Activated naive CD8-positive, alpha-beta T cell treated with anti-CD3 and anti-CD28 coated beads, Interleukin-2, amount 10 ng/mL, durations not matched to agents 7 days and 5 days (primary cell): ENCODE data around the gene SLC35F4. TPM values are rescaled to one million over a fixed set of nuclear protein-coding genes. Genes with fewer than 3 reads are reported as not detected.
"Not testable (repeated sequence)": the region's sequence is repeated elsewhere in the genome, so short reads cannot be mapped to it uniquely, and the experiment has no call there.

ENCODE experiments used
- ATAC-seq: fragments of 150-1000 bp; cut with Tn5 transposase; one replicate; pipeline ENCODE4 v1.10.0; 2021; ENCODE audit warnings: low read depth, moderate library complexity
- POLR2A ChIA-PET: fragments of 350-600 bp; sonication (Branson Sonifier 250); formaldehyde crosslinking; loops from one replicate; lab custom pipeline; 2021; ENCODE audit warnings: antibody characterized with exemption; lab: Charles Lee
- DNase-seq: peaks from one replicate; pipeline ENCODE4 v3.0.0; 2021
- H3K27ac Mint-ChIP-seq: one replicate; pipeline ENCODE4 v1.8.0; 2022; ENCODE audit warnings: mild to moderate bottlenecking, mixed read lengths
- H3K27me3 Mint-ChIP-seq: one replicate; pipeline ENCODE4 v1.8.0; 2022; ENCODE audit warnings: mild to moderate bottlenecking, moderate library complexity, mixed read lengths
- H3K36me3 Mint-ChIP-seq: one replicate; pipeline ENCODE4 v1.8.0; 2021; ENCODE audit warnings: mild to moderate bottlenecking, mixed read lengths
- H3K4me1 Mint-ChIP-seq: one replicate; pipeline ENCODE4 v1.8.0; 2021; ENCODE audit warnings: mixed read lengths
- H3K4me3 Mint-ChIP-seq: one replicate; pipeline ENCODE4 v1.8.0; 2022; ENCODE audit warnings: mild to moderate bottlenecking, moderate library complexity, mixed read lengths
- H3K9me3 Mint-ChIP-seq: one replicate; pipeline ENCODE4 v1.8.0; 2021; ENCODE audit warnings: mixed read lengths
- total RNA-seq, 2 experiments: library from RNA; stranded (reverse); gene quantifications; one replicate each; pipeline ENCODE4 v1.2.3, GENCODE V29; 2021

SLC35F4 gene
- total RNA-seq, 2 experiments from 2014 or later, result not detected

- POLR2A ChIA-PET, result no interaction called here
- Mint-ChIP-seq H3K9me3 (no peaks in the 10 kb centered on the region), H3K27me3 (no peaks in the 10 kb centered on the region), H3K4me1 (no peaks in the 10 kb centered on the region), H3K36me3 (no peaks in the 10 kb centered on the region), H3K27ac (no peak overlapping the region), H3K4me3 (no peak overlapping the region)
- DNase-seq (no peak), ATAC-seq (no peak)
Measured at GRCh38 chr14:57751400-57751799, 114.5 kb downstream of the SLC35F4 start.

- no peak overlapping the region for H3K27ac Mint-ChIP-seq
- no peaks in the 10 kb centered on the region for H3K36me3 Mint-ChIP-seq
- no peak for ATAC-seq
- H3K27me3 Mint-ChIP-seq, result no peaks in the 10 kb centered on the region
- no peaks in the 10 kb centered on the region for H3K4me1 Mint-ChIP-seq
- no peaks in the 10 kb centered on the region for H3K9me3 Mint-ChIP-seq
- POLR2A ChIA-PET, result no interaction called here
- no peak overlapping the region for H3K4me3 Mint-ChIP-seq
- DNase-seq, result no peak
Measured at GRCh38 chr14:57749267-57749666, 116.6 kb downstream of the SLC35F4 start.

- Mint-ChIP-seq H3K27ac (no peak overlapping the region), H3K27me3 (no peaks in the 10 kb centered on the region), H3K9me3 (no peaks in the 10 kb centered on the region), H3K36me3 (no peaks in the 10 kb centered on the region), H3K4me3 (no peak overlapping the region), H3K4me1 (no peaks in the 10 kb centered on the region)
- POLR2A ChIA-PET, result no interaction called here
- no peak for DNase-seq
- no peak for ATAC-seq
Measured at GRCh38 chr14:57748279-57748678, 117.6 kb downstream of the SLC35F4 start.

GRCh38 chr14:57747036-57747435, 118.9 kb downstream of the SLC35F4 start:
- H3K27ac Mint-ChIP-seq, result no peak overlapping the region
- H3K4me3 Mint-ChIP-seq, result no peak overlapping the region
- POLR2A ChIA-PET, result no interaction called here
- no peak for DNase-seq
- no peaks in the 10 kb centered on the region for H3K36me3 Mint-ChIP-seq
- no peaks in the 10 kb centered on the region for H3K27me3 Mint-ChIP-seq
- ATAC-seq, result no peak
- H3K4me1 Mint-ChIP-seq, result no peaks in the 10 kb centered on the region
- H3K9me3 Mint-ChIP-seq, result no peaks in the 10 kb centered on the region

GRCh38 chr14:57746563-57746962, 119.3 kb downstream of the SLC35F4 start:
- Mint-ChIP-seq H3K27me3 (no peaks in the 10 kb centered on the region), H3K36me3 (no peaks in the 10 kb centered on the region), H3K4me3 (no peak overlapping the region), H3K27ac (no peak overlapping the region), H3K9me3 (no peaks in the 10 kb centered on the region), H3K4me1 (no peaks in the 10 kb centered on the region)
- no peak for DNase-seq
- POLR2A ChIA-PET, result no interaction called here
- no peak for ATAC-seq

- DNase-seq (no peak), ATAC-seq (no peak)
- POLR2A ChIA-PET, result no interaction called here
- Mint-ChIP-seq H3K27me3 (no peaks in the 10 kb centered on the region), H3K27ac (no peak overlapping the region), H3K9me3 (no peaks in the 10 kb centered on the region), H3K4me3 (no peak overlapping the region), H3K36me3 (no peaks in the 10 kb centered on the region), H3K4me1 (no peaks in the 10 kb centered on the region)
Measured at GRCh38 chr14:57739516-57739915, 126.4 kb downstream of the SLC35F4 start.

- no peaks in the 10 kb centered on the region for H3K4me1 Mint-ChIP-seq
- no peak overlapping the region for H3K4me3 Mint-ChIP-seq
- DNase-seq (no peak), ATAC-seq (no peak)
- H3K9me3 Mint-ChIP-seq, result no peaks in the 10 kb centered on the region
- no peak overlapping the region for H3K27ac Mint-ChIP-seq
- POLR2A ChIA-PET, result no interaction called here
- H3K27me3 Mint-ChIP-seq, result no peaks in the 10 kb centered on the region
- H3K36me3 Mint-ChIP-seq, result no peaks in the 10 kb centered on the region
Measured at GRCh38 chr14:57737598-57737997, 128.3 kb downstream of the SLC35F4 start.

- Mint-ChIP-seq H3K27ac (no peak overlapping the region), H3K36me3 (no peaks in the 10 kb centered on the region), H3K9me3 (no peaks in the 10 kb centered on the region), H3K4me3 (no peak overlapping the region), H3K4me1 (no peaks in the 10 kb centered on the region), H3K27me3 (no peaks in the 10 kb centered on the region)
- ATAC-seq (no peak), DNase-seq (no peak)
- POLR2A ChIA-PET, result no interaction called here
Measured at GRCh38 chr14:57736391-57736790, 129.5 kb downstream of the SLC35F4 start.

- POLR2A ChIA-PET, result no interaction called here
- H3K27ac Mint-ChIP-seq, result no peak overlapping the region
- ATAC-seq, result no peak
- no peaks in the 10 kb centered on the region for H3K36me3 Mint-ChIP-seq
- H3K4me3 Mint-ChIP-seq, result no peak overlapping the region
- H3K4me1 Mint-ChIP-seq, result no peaks in the 10 kb centered on the region
- H3K9me3 Mint-ChIP-seq, result no peaks in the 10 kb centered on the region
- no peaks in the 10 kb centered on the region for H3K27me3 Mint-ChIP-seq
- no peak for DNase-seq
Measured at GRCh38 chr14:57735276-57735675, 130.6 kb downstream of the SLC35F4 start.

- POLR2A ChIA-PET, result no interaction called here
Measured at GRCh38 chr14:57732463-57733285, 133.2 kb downstream of the SLC35F4 start.

GRCh38 chr14:57729208-57730187, 136.4 kb downstream of the SLC35F4 start:
- no peak overlapping the region for H3K4me3 Mint-ChIP-seq
- H3K27me3 Mint-ChIP-seq, result no peaks in the 10 kb centered on the region
- no peaks in the 10 kb centered on the region for H3K36me3 Mint-ChIP-seq
- H3K27ac Mint-ChIP-seq, result no peak overlapping the region
- POLR2A ChIA-PET, result no interaction called here
- H3K9me3 Mint-ChIP-seq, result peaks cover 1% of the 10 kb centered on the region
- DNase-seq, result no peak
- ATAC-seq, result no peak
- no peaks in the 10 kb centered on the region for H3K4me1 Mint-ChIP-seq

More at GRCh38 chr14:57732463-57733285, 133.2 kb downstream of the SLC35F4 start:
- Mint-ChIP-seq H3K4me3 (no peak overlapping the region), H3K4me1 (no peaks in the 10 kb centered on the region), H3K9me3 (peaks cover 1% of the 10 kb centered on the region), H3K27ac (no peak overlapping the region), H3K36me3 (no peaks in the 10 kb centered on the region), H3K27me3 (no peaks in the 10 kb centered on the region)
- DNase-seq, result no peak
- ATAC-seq, result no peak

- H3K36me3 Mint-ChIP-seq, result no peaks in the 10 kb centered on the region
- no peak for ATAC-seq
- H3K9me3 Mint-ChIP-seq, result peaks cover 4% of the 10 kb centered on the region
- no peak overlapping the region for H3K27ac Mint-ChIP-seq
- POLR2A ChIA-PET, result no interaction called here
- H3K4me1 Mint-ChIP-seq, result no peaks in the 10 kb centered on the region
- H3K4me3 Mint-ChIP-seq, result no peak overlapping the region
- DNase-seq, result no peak
- H3K27me3 Mint-ChIP-seq, result no peaks in the 10 kb centered on the region
Measured at GRCh38 chr14:57725399-57726077, 140.4 kb downstream of the SLC35F4 start.

- H3K27me3 Mint-ChIP-seq, ATAC-seq, H3K4me3 Mint-ChIP-seq, H3K36me3 Mint-ChIP-seq, H3K4me1 Mint-ChIP-seq, DNase-seq, H3K27ac Mint-ChIP-seq, POLR2A ChIA-PET, H3K9me3 Mint-ChIP-seq: not testable (repeated sequence)
Measured at GRCh38 chr14:57722141-57722540, 143.8 kb downstream of the SLC35F4 start.
